Stomach smooth muscle (tissue), 2 donors: ENCODE results near the gene CGB3.
"Not testable (repeated sequence)": the region's sequence is repeated elsewhere in the genome, so short reads cannot be mapped to it uniquely, and the experiment has no call there.

ENCODE experiments used
- H3K27ac ChIP-seq: one replicate; pipeline ENCODE4 v1.7.0; 2013; ENCODE audit warnings: mild to moderate bottlenecking, low read length, inconsistent platforms
- H3K27me3 ChIP-seq, 2 donors: one replicate each; pipeline ENCODE4 v1.7.0; 2013; ENCODE audit warnings: low read length in 2 of 2; ENCODE audit not compliant: insufficient read depth in 2 of 2, control insufficient read depth in 1 of 2
- H3K36me3 ChIP-seq, 2 donors: one replicate each; pipeline ENCODE4 v1.7.0; 2013; ENCODE audit warnings: low read length in 2 of 2; ENCODE audit not compliant: control insufficient read depth in 2 of 2, insufficient read depth in 2 of 2
- H3K4me1 ChIP-seq: one replicate; pipeline ENCODE4 v1.7.0; 2013; ENCODE audit warnings: low read length; ENCODE audit not compliant: control insufficient read depth, insufficient read depth
- H3K4me3 ChIP-seq, 2 donors: one replicate each; pipeline ENCODE4 v1.7.0; 2013; ENCODE audit warnings: low read length in 2 of 2
- H3K9ac ChIP-seq, 2 donors: one replicate each; pipeline ENCODE4 v1.7.0; 2013; ENCODE audit warnings: low read length in 2 of 2, mild to moderate bottlenecking in 1 of 2
- H3K9me3 ChIP-seq, 2 donors: one replicate each; pipeline ENCODE4 v1.7.0; 2013; ENCODE audit warnings: low read length in 2 of 2; ENCODE audit not compliant: control insufficient read depth in 2 of 2
- donor health status: healthy.
- donor health status: Pancreatic carcinoma.

CGB3 gene

GRCh38 chr19:49024233-49024632, at the start of gene CGB3:
Gene CGB3, minus strand, starts transcription at chr19:49024333. Its CDS starts 362 bp downstream, at chr19:49023971.
- not testable (repeated sequence) for H3K9me3 ChIP-seq, H3K9ac ChIP-seq, H3K4me1 ChIP-seq, H3K27me3 ChIP-seq, H3K27ac ChIP-seq, H3K4me3 ChIP-seq, H3K36me3 ChIP-seq

DNA sequence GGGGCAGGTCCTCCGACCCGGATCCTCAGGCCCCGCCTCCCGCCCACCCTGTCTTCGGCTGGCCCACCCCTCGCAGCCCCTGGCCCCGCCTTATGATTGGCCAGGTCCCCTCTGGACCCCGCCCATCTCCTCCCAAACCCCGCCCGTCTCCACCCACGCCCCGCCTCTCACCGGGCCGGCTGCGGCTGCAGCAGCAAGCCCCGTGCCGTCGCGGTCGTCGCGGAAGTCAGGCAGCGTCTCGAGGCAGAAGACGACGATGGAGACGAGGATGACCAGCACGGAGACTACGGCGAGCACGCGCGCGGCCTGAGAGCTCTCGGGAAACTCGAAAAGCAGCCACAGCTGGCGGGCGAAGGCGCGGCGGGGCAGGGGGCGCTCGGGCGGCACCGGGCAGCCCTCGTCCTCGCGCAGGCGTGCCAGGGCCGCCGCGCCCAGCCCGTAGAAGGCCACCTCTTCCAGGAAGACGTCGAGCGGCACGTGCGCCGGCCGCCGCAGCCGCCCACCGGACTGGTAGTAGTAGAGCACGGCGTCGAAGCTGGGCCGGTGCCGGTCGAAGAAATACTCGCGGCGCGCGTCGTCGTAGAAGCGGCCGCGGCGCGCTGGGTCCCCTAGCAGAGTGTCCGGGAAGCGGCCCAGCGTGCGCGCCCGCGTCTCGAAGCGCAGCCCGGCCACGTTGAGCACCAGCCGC, 47.9 kb upstream of the CGB3 start:
- Histone ChIP-seq H3K36me3 (no peaks in the 10 kb centered on the region), H3K4me3 (no peak overlapping the region), H3K4me1 (peaks cover 3% of the 10 kb centered on the region), H3K9ac (no peak overlapping the region), H3K27me3 (peaks cover 37 to 50% of the 10 kb centered on the region in 2 donors), H3K9me3 (no peaks in the 10 kb centered on the region), H3K27ac (no peak overlapping the region)

- Histone ChIP-seq H3K9ac (no peak overlapping the region), H3K9me3 (no peaks in the 10 kb centered on the region), H3K4me3 (no peak overlapping the region), H3K27ac (no peak overlapping the region), H3K27me3 (peaks cover 44 to 58% of the 10 kb centered on the region in 2 donors), H3K4me1 (peaks cover 3% of the 10 kb centered on the region), H3K36me3 (no peaks in the 10 kb centered on the region)
Measured at GRCh38 chr19:49070416-49070815, 46.3 kb upstream of the CGB3 start.

- Histone ChIP-seq H3K36me3 (no peaks in the 10 kb centered on the region), H3K4me3 (no peak overlapping the region)
Measured at GRCh38 chr19:49069026-49069425, 44.9 kb upstream of the CGB3 start.

GRCh38 chr19:49067554-49067953, 43.4 kb upstream of the CGB3 start:
- H3K4me3 ChIP-seq = no peak overlapping the region
- no peaks in the 10 kb centered on the region for H3K4me1 ChIP-seq
- H3K27ac ChIP-seq = no peak overlapping the region
- H3K9ac ChIP-seq = no peak overlapping the region
- no peaks in the 10 kb centered on the region for H3K9me3 ChIP-seq
- H3K27me3 ChIP-seq = peaks cover 42 to 59% of the 10 kb centered on the region in 2 donors
- H3K36me3 ChIP-seq = no peaks in the 10 kb centered on the region

More at GRCh38 chr19:49069026-49069425, 44.9 kb upstream of the CGB3 start:
- Histone ChIP-seq H3K27ac (no peak overlapping the region), H3K9me3 (no peaks in the 10 kb centered on the region), H3K4me1 (no peaks in the 10 kb centered on the region), H3K27me3 (peaks cover 50 to 71% of the 10 kb centered on the region in 2 donors), H3K9ac (no peak overlapping the region)

GRCh38 chr19:49065905-49066512, 41.9 kb upstream of the CGB3 start:
- no peak overlapping the region for H3K4me3 ChIP-seq
- H3K36me3 ChIP-seq = no peaks in the 10 kb centered on the region
- H3K4me1 ChIP-seq = no peaks in the 10 kb centered on the region
- no peak overlapping the region for H3K27ac ChIP-seq
- no peaks in the 10 kb centered on the region for H3K9me3 ChIP-seq
- peaks cover 44 to 56% of the 10 kb centered on the region in 2 donors for H3K27me3 ChIP-seq
- H3K9ac ChIP-seq = no peak overlapping the region

- Histone ChIP-seq H3K27me3 (peaks cover 38 to 49% of the 10 kb centered on the region in 2 donors), H3K27ac (no peak within 1 kb of the TSS), H3K4me3 (no peak within 1 kb of the TSS), H3K9ac (no peak within 1 kb of the TSS), H3K36me3 (no peaks in the 10 kb centered on the region), H3K4me1 (no peaks in the 10 kb centered on the region), H3K9me3 (no peaks in the 10 kb centered on the region)
Measured at GRCh38 chr19:49064768-49065611, 40.9 kb upstream of the CGB3 start, which contains the start of gene NTF4. Gene NTF4, minus strand, starts transcription at chr19:49064818. Its CDS starts 2,821 bp downstream, at chr19:49061997.

GRCh38 chr19:49064029-49064629, 40.0 kb upstream of the CGB3 start:
- no peak overlapping the region for H3K27ac ChIP-seq
- no peaks in the 10 kb centered on the region for H3K4me1 ChIP-seq
- no peaks in the 10 kb centered on the region for H3K9me3 ChIP-seq
- no peaks in the 10 kb centered on the region for H3K36me3 ChIP-seq
- H3K4me3 ChIP-seq = no peak overlapping the region
- no peak overlapping the region for H3K9ac ChIP-seq
- H3K27me3 ChIP-seq = peaks cover 37 to 44% of the 10 kb centered on the region in 2 donors

- H3K36me3 ChIP-seq = no peaks in the 10 kb centered on the region
- no peak overlapping the region for H3K27ac ChIP-seq
- no peaks in the 10 kb centered on the region for H3K9me3 ChIP-seq
- H3K27me3 ChIP-seq = peaks cover 37 to 48% of the 10 kb centered on the region in 2 donors
- no peak overlapping the region for H3K4me3 ChIP-seq
- H3K4me1 ChIP-seq = peaks cover 15% of the 10 kb centered on the region
- H3K9ac ChIP-seq = no peak overlapping the region
Measured at GRCh38 chr19:49061445-49061844, 37.3 kb upstream of the CGB3 start.

GRCh38 chr19:49061000-49061399, 36.9 kb upstream of the CGB3 start:
- Histone ChIP-seq H3K36me3 (no peaks in the 10 kb centered on the region), H3K27ac (no peak overlapping the region), H3K9ac (no peak overlapping the region), H3K9me3 (no peaks in the 10 kb centered on the region), H3K4me1 (peaks cover 20% of the 10 kb centered on the region), H3K27me3 (peaks cover 37 to 45% of the 10 kb centered on the region in 2 donors), H3K4me3 (no peak overlapping the region)
